Natural killer cell (primary cell): Measurements from ENCODE around the gene LDLRAD4. TPM values are rescaled to one million over a fixed set of nuclear protein-coding genes. Genes with fewer than 3 reads are reported as not detected.

ENCODE experiments used
- ATAC-seq, 3 donors: fragments of 150-1000 bp in 2 of 3; fragments of 200-7000 bp in 1 of 3; cut with Tn5 transposase; 1 replicate in 1 of 3; 2 replicates in 2 of 3; pipeline ENCODE4 v1.10.0; 2021; ENCODE audit warnings: mild to moderate bottlenecking in 2 of 3, moderate library complexity in 2 of 3
- DNase-seq, 2 donors: peaks; one replicate each; pipeline versions ENCODE4 v3.0.0 to v3.0.0-alpha.2; 2013 to 2021; ENCODE audit warnings: mixed read lengths in 1 of 2
- H3K27ac ChIP-seq: one replicate; pipeline ENCODE4 v1.5.1; 2013; ENCODE audit warnings: mild to moderate bottlenecking, low read length
- H3K27me3 ChIP-seq: one replicate; pipeline ENCODE4 v1.6.1; 2013; ENCODE audit warnings: low read length; ENCODE audit not compliant: control insufficient read depth, insufficient read depth
- H3K36me3 ChIP-seq: one replicate; pipeline ENCODE4 v1.6.1; 2013; ENCODE audit warnings: low read length; ENCODE audit not compliant: control insufficient read depth, insufficient read depth
- H3K4me1 ChIP-seq: one replicate; pipeline ENCODE4 v1.6.1; 2013; ENCODE audit warnings: low read length; ENCODE audit not compliant: control insufficient read depth, insufficient read depth
- H3K4me3 ChIP-seq: one replicate; pipeline ENCODE4 v1.5.1; 2013; ENCODE audit warnings: low read length
- H3K9me3 ChIP-seq: one replicate; pipeline ENCODE4 v1.6.1; 2013; ENCODE audit warnings: low read length; ENCODE audit not compliant: control insufficient read depth, insufficient read depth
- H3K27ac Mint-ChIP-seq, 2 donors: one replicate each; pipeline ENCODE4 v1.8.0; 2022; ENCODE audit warnings: mild to moderate bottlenecking in 2 of 2, mixed read lengths in 2 of 2, moderate library complexity in 1 of 2
- H3K27me3 Mint-ChIP-seq, 2 donors: one replicate each; pipeline ENCODE4 v1.8.0; 2022; ENCODE audit warnings: low read depth in 2 of 2, mixed read lengths in 2 of 2
- H3K36me3 Mint-ChIP-seq: one replicate; pipeline ENCODE4 v1.8.0; 2022; ENCODE audit warnings: mixed read lengths
- H3K4me1 Mint-ChIP-seq, 2 donors: one replicate each; pipeline ENCODE4 v1.8.0; 2022; ENCODE audit warnings: mixed read lengths in 2 of 2
- H3K4me3 Mint-ChIP-seq: one replicate; pipeline ENCODE4 v1.8.0; 2022; ENCODE audit warnings: mild to moderate bottlenecking, moderate library complexity, mixed read lengths
- H3K9me3 Mint-ChIP-seq, 2 donors: one replicate each; pipeline ENCODE4 v1.8.0; 2022; ENCODE audit warnings: mixed read lengths in 2 of 2
- CTCF ChIP-seq: fragments of 200-600 bp; IDR thresholded peaks from one replicate; pipeline ENCODE4 v1.8.0; 2022; ENCODE audit warnings: antibody characterized with exemption
- WGBS: methylation state at CpG from one replicate; pipeline ENCODE4 v1.1.7; 2013; ENCODE audit warnings: missing lambda C conversion rate; ENCODE audit not compliant: insufficient coverage; 5-methylcytosine and 5-hydroxymethylcytosine counted together
- intact Hi-C: fragments of 100-400 bp; cut with micrococcal nuclease; formaldehyde crosslinking; loops from one replicate; pipeline ENCODE4 v1.14.2; 2022
- total RNA-seq, 4 donors: library from RNA; stranded (reverse); fragments of 120-200 nt in 1 of 4; gene quantifications; one replicate each; pipeline versions ENCODE4 v1.2.3 to v1.2.4, GENCODE V29; 2013 to 2022

Gene LDLRAD4
- total RNA-seq, 3 donors from 2014 or later (not counting 1 experiment from before 2014, with no cell fraction given): 24.0 to 36.3 (median 29.2) TPM

DNA sequence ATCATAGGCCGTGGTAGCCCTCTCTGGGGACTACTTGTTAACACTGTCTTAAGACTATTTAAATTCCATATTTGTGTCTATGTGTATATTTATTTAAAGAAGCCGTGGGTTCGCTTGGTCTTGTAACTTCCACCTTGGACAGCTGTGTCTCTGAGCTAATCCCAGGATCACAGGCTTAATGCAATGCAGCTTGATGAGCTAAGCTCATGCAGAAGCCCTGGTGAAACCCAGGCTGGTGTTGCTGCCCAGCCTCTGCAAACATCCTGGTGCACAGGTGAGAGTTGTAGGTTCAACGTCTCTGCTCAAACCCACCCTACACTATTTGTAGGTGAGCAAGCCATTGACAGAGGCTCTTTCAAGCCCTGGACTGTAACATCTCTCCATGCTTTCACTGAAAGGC is 296.0 kb downstream of the LDLRAD4 start:
- H3K4me3 ChIP-seq: no peak overlapping the region
- DNase-seq (no peak), ATAC-seq (no peak)
- H3K27me3 ChIP-seq: no peaks in the 10 kb centered on the region
- H3K4me1 Mint-ChIP-seq: peaks cover 29 to 47% of the 10 kb centered on the region in 2 donors
- no peaks in the 10 kb centered on the region for H3K9me3 Mint-ChIP-seq
- peaks cover 3% of the 10 kb centered on the region for H3K4me1 ChIP-seq
- H3K36me3 Mint-ChIP-seq: no peaks in the 10 kb centered on the region
- H3K27me3 Mint-ChIP-seq: no peaks in the 10 kb centered on the region
- intact Hi-C loops: no loop called here
- no peak for TF ChIP-seq CTCF
- no peak overlapping the region for H3K27ac ChIP-seq
- no peaks in the 10 kb centered on the region for H3K36me3 ChIP-seq
- 88% methylated on average over 3 of the region's 4 CpGs for WGBS
- H3K4me3 Mint-ChIP-seq: no peak overlapping the region
- H3K9me3 ChIP-seq: no peaks in the 10 kb centered on the region
- no peak overlapping the region for H3K27ac Mint-ChIP-seq

DNA sequence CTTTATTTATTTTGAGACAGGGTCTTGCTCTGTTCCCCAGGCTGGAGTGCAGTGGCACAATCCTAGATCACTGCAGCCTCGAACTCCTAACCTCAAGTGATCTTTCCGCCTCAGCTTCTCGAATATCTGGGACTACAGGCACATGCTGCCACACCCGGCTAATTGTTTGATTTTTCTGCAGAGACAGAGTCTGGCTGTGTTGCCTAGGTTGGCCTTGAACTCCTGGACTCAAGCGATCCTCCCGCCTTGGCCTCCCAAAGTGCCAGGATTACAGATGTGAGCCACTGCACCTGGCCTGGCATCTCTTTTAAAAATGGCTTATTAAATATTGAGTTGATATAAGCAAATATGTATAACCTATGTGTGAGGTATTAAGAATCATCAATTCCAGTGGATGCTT is 298.3 kb downstream of the LDLRAD4 start:
- DNase-seq (no peak), ATAC-seq (no peak)
- Mint-ChIP-seq H3K4me3 (no peak overlapping the region), H3K27ac (no peak overlapping the region), H3K4me1 (peaks cover 33 to 35% of the 10 kb centered on the region in 2 donors), H3K27me3 (no peaks in the 10 kb centered on the region), H3K9me3 (no peaks in the 10 kb centered on the region), H3K36me3 (no peaks in the 10 kb centered on the region)
- TF ChIP-seq CTCF: no peak
- intact Hi-C loops: no loop called here
- Histone ChIP-seq H3K9me3 (no peaks in the 10 kb centered on the region), H3K4me3 (no peak overlapping the region), H3K36me3 (no peaks in the 10 kb centered on the region), H3K27ac (no peak overlapping the region), H3K4me1 (peaks cover 3% of the 10 kb centered on the region), H3K27me3 (no peaks in the 10 kb centered on the region)
- WGBS: 98% methylated on average over 6 of the region's 6 CpGs

DNA sequence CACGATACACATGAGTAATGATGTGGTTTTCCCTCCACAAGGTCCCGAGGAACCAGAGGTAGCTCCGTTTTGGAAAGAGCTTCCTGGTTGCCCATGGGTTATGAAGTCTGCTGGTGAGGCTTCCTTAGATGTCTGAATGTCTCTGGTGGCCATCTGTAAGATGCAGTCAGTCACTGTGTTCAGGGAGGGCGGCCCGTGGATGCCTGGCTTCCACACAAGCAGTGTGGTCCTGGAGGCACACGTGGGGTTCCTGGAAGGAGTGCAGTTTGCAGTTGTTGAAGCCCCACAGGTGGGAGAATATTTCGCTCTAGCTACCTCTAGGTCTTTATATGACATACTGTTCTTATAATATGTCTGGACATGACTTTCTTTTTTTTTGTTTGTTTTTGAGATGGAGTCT is 298.8 kb downstream of the LDLRAD4 start:
- Histone ChIP-seq H3K4me1 (peaks cover 3% of the 10 kb centered on the region), H3K9me3 (no peaks in the 10 kb centered on the region), H3K27me3 (no peaks in the 10 kb centered on the region), H3K36me3 (no peaks in the 10 kb centered on the region), H3K4me3 (no peak overlapping the region), H3K27ac (no peak overlapping the region)
- Mint-ChIP-seq H3K4me1 (peaks cover 30 to 33% of the 10 kb centered on the region in 2 donors), H3K27me3 (no peaks in the 10 kb centered on the region), H3K36me3 (no peaks in the 10 kb centered on the region), H3K27ac (no peak overlapping the region), H3K9me3 (no peaks in the 10 kb centered on the region), H3K4me3 (no peak overlapping the region)
- ATAC-seq (no peak), DNase-seq (no peak)
- intact Hi-C loops: no loop called here
- no peak for TF ChIP-seq CTCF
- 82% methylated on average over 6 of the region's 7 CpGs for WGBS

- H3K4me1 Mint-ChIP-seq: peaks cover 20 to 25% of the 10 kb centered on the region in 2 donors
- H3K9me3 Mint-ChIP-seq: no peaks in the 10 kb centered on the region
- H3K27me3 Mint-ChIP-seq: no peaks in the 10 kb centered on the region
- no peaks in the 10 kb centered on the region for H3K36me3 Mint-ChIP-seq
- H3K27ac Mint-ChIP-seq: no peak overlapping the region
- H3K4me3 ChIP-seq: no peak overlapping the region
- no peaks in the 10 kb centered on the region for H3K4me1 ChIP-seq
- DNase-seq: no peak
- no peak overlapping the region for H3K4me3 Mint-ChIP-seq
- ATAC-seq: no peak
- H3K36me3 ChIP-seq: peaks cover 2% of the 10 kb centered on the region
- no peaks in the 10 kb centered on the region for H3K9me3 ChIP-seq
- no peaks in the 10 kb centered on the region for H3K27me3 ChIP-seq
- no peak for TF ChIP-seq CTCF
- intact Hi-C loops: no loop called here
- no peak overlapping the region for H3K27ac ChIP-seq
- WGBS: 96% methylated on average over 3 of the region's 4 CpGs
These were observed 299.8 kb downstream of the LDLRAD4 start for GRCh38 chr18:13518382-13518781.
